DND-41 (cell line): ENCODE data around the gene AICDA.

ENCODE experiments used
- CTCF ChIP-seq: IDR thresholded peaks from 2 replicates; pipeline ENCODE4 v1.5.1; 2012; ENCODE audit warnings: borderline replicate concordance, low read length, moderate library complexity, mild to moderate bottlenecking; ENCODE audit not compliant: poor library complexity, severe bottlenecking; ENCODE audit errors: extremely low read depth
- EZH2 ChIP-seq: IDR thresholded peaks from 3 replicates; pipeline ENCODE4 v1.6.1; 2012; ENCODE audit warnings: borderline replicate concordance, low read depth, mild to moderate bottlenecking, moderate library complexity, low read length, inconsistent platforms; ENCODE audit not compliant: severe bottlenecking

DNA sequence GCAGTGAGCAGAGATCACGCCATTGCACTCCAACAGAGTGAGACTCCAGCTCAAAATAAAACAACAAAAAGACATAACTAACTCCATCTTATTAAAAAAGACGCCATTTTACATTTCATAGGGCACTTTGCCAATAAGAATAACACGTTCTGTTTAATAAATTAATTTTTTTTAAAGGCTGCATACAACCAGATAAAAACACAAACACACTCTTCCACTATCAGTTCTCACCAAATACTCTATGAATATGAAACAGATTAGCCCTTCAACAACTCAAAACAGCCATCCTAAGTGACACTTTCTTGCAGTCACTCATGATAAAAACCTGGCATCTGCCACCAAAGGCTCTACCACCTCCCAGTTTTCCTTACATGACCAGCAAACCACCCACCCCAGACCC lies 16.1 kb downstream of the AICDA start:
- no peak for TF ChIP-seq CTCF
- TF ChIP-seq EZH2: no peak
